Loucy (cell line): Measurements from ENCODE around the gene TRANK1.
A peak's percentile ranks its signal among the peaks of the same experiment; 100 is the strongest.

Source experiments
- H2AFZ ChIP-seq: fragments of 200-600 bp; sonication (generic); 2 replicates; pipeline ENCODE4 v1.6.0; 2016; ENCODE audit warnings: antibody characterized with exemption, mild to moderate bottlenecking, low read length, moderate library complexity
- H3F3A ChIP-seq: fragments of 200-600 bp; 2 replicates; pipeline ENCODE4 v1.6.0; 2016; ENCODE audit warnings: antibody characterized with exemption, low read depth, mild to moderate bottlenecking
- H3K27me3 ChIP-seq: fragments of 200-600 bp; sonication (generic); 2 replicates; pipeline ENCODE4 v1.6.1; 2014; ENCODE audit warnings: low read length, mild to moderate bottlenecking; ENCODE audit not compliant: insufficient read depth, poor library complexity, severe bottlenecking
- H3K36me3 ChIP-seq: fragments of 200-600 bp; sonication (generic); 2 replicates; pipeline ENCODE4 v1.6.1; 2016; ENCODE audit warnings: low read length; ENCODE audit not compliant: insufficient read depth
- H3K4me1 ChIP-seq: fragments of 200-600 bp; sonication (generic); 2 replicates; pipeline ENCODE4 v1.5.1; 2014; ENCODE audit warnings: low read length, mild to moderate bottlenecking; ENCODE audit not compliant: insufficient read depth, poor library complexity, severe bottlenecking
- H3K4me2 ChIP-seq: fragments of 200-600 bp; sonication (generic); 2 replicates; pipeline ENCODE4 v1.6.0; 2014; ENCODE audit warnings: antibody characterized with exemption, low read length, low read depth, mild to moderate bottlenecking; ENCODE audit not compliant: poor library complexity, severe bottlenecking
- H3K4me3 ChIP-seq: fragments of 200-600 bp; sonication (generic); 2 replicates; pipeline ENCODE4 v1.5.1; 2014; ENCODE audit warnings: low read length, mild to moderate bottlenecking, mixed read lengths; ENCODE audit not compliant: poor library complexity, severe bottlenecking
- H3K79me2 ChIP-seq: fragments of 200-600 bp; sonication (generic); 2 replicates; pipeline ENCODE4 v1.6.1; 2014; ENCODE audit warnings: low read length; ENCODE audit not compliant: insufficient read depth
- H3K9ac ChIP-seq: fragments of 200-600 bp; sonication (generic); 2 replicates; pipeline ENCODE4 v1.6.0; 2014; ENCODE audit warnings: mild to moderate bottlenecking, low read depth, low read length, moderate library complexity; ENCODE audit not compliant: poor library complexity, severe bottlenecking
- H3K9me2 ChIP-seq: fragments of 200-600 bp; sonication (generic); replicated peaks from 2 replicates; pipeline ENCODE4 v1.6.1; 2016; ENCODE audit warnings: low read depth, low read length, mixed read lengths
- H3K9me3 ChIP-seq: fragments of 200-600 bp; sonication (generic); 2 replicates; pipeline ENCODE4 v1.6.1; 2014; ENCODE audit warnings: mild to moderate bottlenecking, antibody characterized with exemption, low read length, low read depth; ENCODE audit not compliant: insufficient read depth
- H4K20me1 ChIP-seq: fragments of 200-600 bp; sonication (generic); 2 replicates; pipeline ENCODE4 v1.6.0; 2014; ENCODE audit warnings: antibody characterized with exemption, low read length, mild to moderate bottlenecking; ENCODE audit not compliant: insufficient read depth, poor library complexity, severe bottlenecking
- CTCF ChIP-seq: fragments of 200-600 bp; sonication (generic); conservative IDR thresholded peaks from 2 replicates; pipeline ENCODE4 v1.5.1; 2014; ENCODE audit warnings: mild to moderate bottlenecking, antibody characterized with exemption, low read length
- EZH2phosphoT487 ChIP-seq: fragments of 200-600 bp; IDR thresholded peaks from 2 replicates; pipeline ENCODE4 v1.6.1; 2018; ENCODE audit warnings: antibody characterized with exemption, mild to moderate bottlenecking, moderate library complexity, borderline replicate concordance

TRANK1 gene

GRCh38 chr3:36909666-36910065, 35.2 kb downstream of the TRANK1 start:
- Histone ChIP-seq H3K9me3 (no peaks in the 10 kb centered on the region), H2AFZ (no peak overlapping the region), H3K27me3 (no peaks in the 10 kb centered on the region), H3K4me2 (no peak overlapping the region), H3K4me3 (no peak overlapping the region), H3K36me3 (no peaks in the 10 kb centered on the region), H3K79me2 (no peaks in the 10 kb centered on the region), H3K4me1 (peaks cover 53% of the 10 kb centered on the region), H3K9ac (no peak overlapping the region), H3F3A (no peaks in the 10 kb centered on the region; the same call in 1 of the 2 replicates), H3K9me2 (no peaks in the 10 kb centered on the region), H4K20me1 (no peaks in the 10 kb centered on the region)
- no peak for TF ChIP-seq EZH2phosphoT487
- TF ChIP-seq CTCF, result no peak

- H3K4me1 ChIP-seq, result peaks cover 57% of the 10 kb centered on the region
- H3K79me2 ChIP-seq, result no peaks in the 10 kb centered on the region
- H3K36me3 ChIP-seq, result no peaks in the 10 kb centered on the region
- no peaks in the 10 kb centered on the region for H3K9me3 ChIP-seq
- TF ChIP-seq CTCF (no peak), EZH2phosphoT487 (no peak)
- H3K4me3 ChIP-seq, result no peak overlapping the region
- H3K27me3 ChIP-seq, result no peaks in the 10 kb centered on the region
- peak overlapping the region; percentile 80 for H3K4me2 ChIP-seq
- H3K9ac ChIP-seq, result no peak overlapping the region
- H3K9me2 ChIP-seq, result no peaks in the 10 kb centered on the region
- H2AFZ ChIP-seq, result peak overlapping the region; percentile 83
- no peaks in the 10 kb centered on the region for H4K20me1 ChIP-seq
- no peaks in the 10 kb centered on the region; the same call in 1 of the 2 replicates for H3F3A ChIP-seq
Measured at GRCh38 chr3:36909181-36909580, 35.7 kb downstream of the TRANK1 start.

- H4K20me1 ChIP-seq, result no peaks in the 10 kb centered on the region
- H3K79me2 ChIP-seq, result no peaks in the 10 kb centered on the region
- no peaks in the 10 kb centered on the region for H3K9me2 ChIP-seq
- peak overlapping the region; percentile 80 for H3K4me2 ChIP-seq
- H3K4me1 ChIP-seq, result peaks cover 58% of the 10 kb centered on the region
- TF ChIP-seq CTCF (no peak), EZH2phosphoT487 (no peak)
- H3K27me3 ChIP-seq, result no peaks in the 10 kb centered on the region
- no peaks in the 10 kb centered on the region for H3K9me3 ChIP-seq
- H3K9ac ChIP-seq, result peak overlapping the region; percentile 63
- H3F3A ChIP-seq, result no peaks in the 10 kb centered on the region; the same call in 1 of the 2 replicates
- H2AFZ ChIP-seq, result peak overlapping the region; percentile 83
- H3K4me3 ChIP-seq, result peak overlapping the region; percentile 78
- H3K36me3 ChIP-seq, result no peaks in the 10 kb centered on the region
Measured at GRCh38 chr3:36908647-36909180, 36.1 kb downstream of the TRANK1 start.
